Glutamatergic neuron (in vitro differentiated cells): ENCODE results near the gene PKHD1. TPM values are rescaled to one million over a fixed set of nuclear protein-coding genes. Genes with fewer than 3 reads are reported as not detected.

Experiments used
- DNase-seq: peaks from one replicate; pipeline ENCODE4 v3.0.0; 2022
- H3K27ac Mint-ChIP-seq: one replicate; pipeline ENCODE4 v1.8.0; 2020; ENCODE audit warnings: mild to moderate bottlenecking, mixed read lengths, inconsistent platforms; ENCODE audit not compliant: unreplicated experiment
- H3K27me3 Mint-ChIP-seq: one replicate; pipeline ENCODE4 v1.8.0; 2020; ENCODE audit warnings: mild to moderate bottlenecking, moderate library complexity, mixed read lengths, inconsistent platforms; ENCODE audit not compliant: unreplicated experiment
- H3K36me3 Mint-ChIP-seq: one replicate; pipeline ENCODE4 v1.8.0; 2020; ENCODE audit warnings: mild to moderate bottlenecking, mixed read lengths, inconsistent platforms; ENCODE audit not compliant: unreplicated experiment
- H3K4me1 Mint-ChIP-seq: one replicate; pipeline ENCODE4 v1.8.0; 2020; ENCODE audit warnings: mild to moderate bottlenecking, low read depth, mixed read lengths, inconsistent platforms; ENCODE audit not compliant: unreplicated experiment
- H3K4me3 Mint-ChIP-seq: one replicate; pipeline ENCODE4 v1.8.0; 2020; ENCODE audit warnings: mild to moderate bottlenecking, mixed read lengths, inconsistent platforms; ENCODE audit not compliant: unreplicated experiment
- H3K9me3 Mint-ChIP-seq: one replicate; pipeline ENCODE4 v1.8.0; 2020; ENCODE audit warnings: mild to moderate bottlenecking, moderate library complexity, mixed read lengths, inconsistent platforms; ENCODE audit not compliant: unreplicated experiment
- CTCF ChIP-seq: fragments of 200-600 bp; sonication (generic); IDR thresholded peaks from one replicate; pipeline ENCODE4 v1.5.0; 2021; ENCODE audit not compliant: partially characterized antibody, unreplicated experiment
- total RNA-seq: library from RNA; stranded (reverse); fragmentation: NEBNext Ultra II Directional; extraction: Animal tissue kit (Norgen Biotek cat#: 25700); gene quantifications from one replicate; pipeline ENCODE4 v1.2.1, GENCODE V29; 2021; ENCODE audit not compliant: unreplicated experiment

PKHD1 gene
- total RNA-seq, 1 donor from 2014 or later: 0.02 TPM

- Mint-ChIP-seq H3K27ac (no peak overlapping the region), H3K4me1 (no peaks in the 10 kb centered on the region), H3K9me3 (no peaks in the 10 kb centered on the region), H3K36me3 (no peaks in the 10 kb centered on the region), H3K27me3 (peaks cover 2% of the 10 kb centered on the region), H3K4me3 (no peak overlapping the region)
- TF ChIP-seq CTCF: no peak
- no peak for DNase-seq
Observed at GRCh38 chr6:52015953-52016352, 71.5 kb downstream of the PKHD1 start.

GRCh38 chr6:52014391-52014790, 73.0 kb downstream of the PKHD1 start:
- H3K36me3 Mint-ChIP-seq: no peaks in the 10 kb centered on the region
- no peaks in the 10 kb centered on the region for H3K9me3 Mint-ChIP-seq
- TF ChIP-seq CTCF: no peak
- no peak overlapping the region for H3K27ac Mint-ChIP-seq
- H3K27me3 Mint-ChIP-seq: peaks cover 2% of the 10 kb centered on the region
- H3K4me1 Mint-ChIP-seq: no peaks in the 10 kb centered on the region
- no peak overlapping the region for H3K4me3 Mint-ChIP-seq
- no peak for DNase-seq

- DNase-seq: no peak
- H3K4me1 Mint-ChIP-seq: no peaks in the 10 kb centered on the region
- no peaks in the 10 kb centered on the region for H3K9me3 Mint-ChIP-seq
- H3K27me3 Mint-ChIP-seq: peaks cover 2% of the 10 kb centered on the region
- H3K27ac Mint-ChIP-seq: no peak overlapping the region
- H3K36me3 Mint-ChIP-seq: no peaks in the 10 kb centered on the region
- TF ChIP-seq CTCF: no peak
- H3K4me3 Mint-ChIP-seq: no peak overlapping the region
Observed at GRCh38 chr6:52013035-52013434, 74.4 kb downstream of the PKHD1 start.

- Mint-ChIP-seq H3K27ac (no peak overlapping the region), H3K36me3 (no peaks in the 10 kb centered on the region), H3K9me3 (no peaks in the 10 kb centered on the region), H3K27me3 (peaks cover 2% of the 10 kb centered on the region), H3K4me3 (no peak overlapping the region), H3K4me1 (no peaks in the 10 kb centered on the region)
- TF ChIP-seq CTCF: no peak
- DNase-seq: no peak
Observed at GRCh38 chr6:52012582-52012981, 74.8 kb downstream of the PKHD1 start.

GRCh38 chr6:52010806-52011205, 76.6 kb downstream of the PKHD1 start:
- no peaks in the 10 kb centered on the region for H3K4me1 Mint-ChIP-seq
- no peaks in the 10 kb centered on the region for H3K36me3 Mint-ChIP-seq
- no peak overlapping the region for H3K27ac Mint-ChIP-seq
- peaks cover 2% of the 10 kb centered on the region for H3K27me3 Mint-ChIP-seq
- H3K9me3 Mint-ChIP-seq: no peaks in the 10 kb centered on the region
- no peak for TF ChIP-seq CTCF
- no peak for DNase-seq
- no peak overlapping the region for H3K4me3 Mint-ChIP-seq
